HG03097 (cell line): ENCODE results near the gene OR4F15.
"Not testable (repeated sequence)": the region's sequence is repeated elsewhere in the genome, so short reads cannot be mapped to it uniquely, and the experiment has no call there.

Experiments
- ATAC-seq: cut with Tn5 transposase; IDR thresholded peaks from one replicate; pipeline ENCODE4 v1.9.1; 2021; ENCODE audit not compliant: unreplicated experiment, low FRiP score

Gene OR4F15, protein sequence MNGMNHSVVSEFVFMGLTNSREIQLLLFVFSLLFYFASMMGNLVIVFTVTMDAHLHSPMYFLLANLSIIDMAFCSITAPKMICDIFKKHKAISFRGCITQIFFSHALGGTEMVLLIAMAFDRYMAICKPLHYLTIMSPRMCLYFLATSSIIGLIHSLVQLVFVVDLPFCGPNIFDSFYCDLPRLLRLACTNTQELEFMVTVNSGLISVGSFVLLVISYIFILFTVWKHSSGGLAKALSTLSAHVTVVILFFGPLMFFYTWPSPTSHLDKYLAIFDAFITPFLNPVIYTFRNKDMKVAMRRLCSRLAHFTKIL

DNA sequence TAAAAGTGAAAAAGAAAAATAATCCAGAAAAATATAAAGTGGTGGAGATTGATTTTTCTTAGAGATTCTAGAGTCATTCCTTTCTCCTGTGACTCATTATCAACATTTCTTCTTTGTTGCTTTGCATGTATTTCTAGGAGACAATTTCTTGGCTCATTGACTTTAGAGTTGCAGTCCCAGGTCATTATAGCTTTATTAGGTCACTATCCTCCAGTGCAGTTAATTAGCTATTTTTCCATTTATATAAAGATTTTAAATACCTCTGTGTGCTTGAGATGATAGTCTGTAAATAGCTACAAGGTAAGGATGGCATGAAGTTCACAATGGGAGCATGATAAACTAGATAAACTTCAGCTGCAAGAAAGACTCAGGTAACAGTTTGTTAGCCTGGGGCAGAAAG lies at the start of gene OR4F15:
Gene OR4F15, plus strand, starts transcription at position 301 of the 400 bp plus-strand sequence. CDS start 5,985 bp downstream, outside the sequence.
- ATAC-seq, result no peak

DNA sequence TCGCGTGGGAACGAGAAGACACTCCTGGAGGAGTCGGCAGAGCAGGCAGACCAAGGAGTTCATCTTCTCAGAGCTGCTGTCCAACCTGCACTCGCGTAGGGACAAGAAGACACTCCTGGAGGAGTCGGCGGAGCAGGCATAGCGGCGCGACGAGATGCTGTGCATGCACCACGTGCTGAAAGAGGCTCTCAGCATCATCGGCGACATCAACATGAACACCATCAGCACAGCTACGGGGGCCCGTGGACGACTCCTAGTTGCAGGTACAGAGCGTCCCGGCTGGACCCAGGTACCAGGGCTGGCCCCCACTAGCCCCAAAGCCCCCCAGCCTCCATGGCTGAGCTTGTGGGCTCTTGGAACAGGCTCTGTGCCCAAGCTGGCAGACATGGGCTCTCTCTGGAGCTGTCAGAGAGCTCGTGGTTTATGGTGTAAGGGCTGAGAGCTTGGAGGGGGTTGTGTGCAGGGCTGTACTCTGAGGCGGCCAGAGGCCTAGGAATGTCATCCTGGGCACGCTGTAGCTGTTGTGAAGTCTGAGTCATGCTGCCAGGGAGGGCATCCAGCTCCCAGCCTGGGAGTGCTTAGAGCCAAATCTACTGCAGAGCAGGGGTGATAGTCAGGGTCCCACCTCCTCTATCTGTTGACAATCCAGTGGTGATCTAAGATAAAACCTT lies 47.2 kb upstream of the OR4F15 start:
- ATAC-seq, result not testable (repeated sequence)

DNA sequence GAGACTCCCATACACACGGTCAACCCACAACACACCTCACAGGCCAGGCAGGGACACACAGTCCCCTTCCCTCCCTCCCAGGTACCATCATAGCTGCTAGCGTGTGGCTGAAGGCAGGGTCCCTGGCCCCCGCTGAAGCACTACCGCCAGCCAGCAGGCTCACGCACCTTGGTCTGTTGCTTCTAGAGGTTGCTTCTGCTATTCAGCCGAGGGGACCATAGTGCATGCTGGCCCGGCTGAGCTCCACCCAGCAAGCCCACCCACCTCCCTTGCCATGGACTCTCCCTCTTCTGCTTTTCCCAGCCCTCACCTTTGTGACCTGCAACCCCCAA lies 46.7 kb upstream of the OR4F15 start:
- not testable (repeated sequence) for ATAC-seq

DNA sequence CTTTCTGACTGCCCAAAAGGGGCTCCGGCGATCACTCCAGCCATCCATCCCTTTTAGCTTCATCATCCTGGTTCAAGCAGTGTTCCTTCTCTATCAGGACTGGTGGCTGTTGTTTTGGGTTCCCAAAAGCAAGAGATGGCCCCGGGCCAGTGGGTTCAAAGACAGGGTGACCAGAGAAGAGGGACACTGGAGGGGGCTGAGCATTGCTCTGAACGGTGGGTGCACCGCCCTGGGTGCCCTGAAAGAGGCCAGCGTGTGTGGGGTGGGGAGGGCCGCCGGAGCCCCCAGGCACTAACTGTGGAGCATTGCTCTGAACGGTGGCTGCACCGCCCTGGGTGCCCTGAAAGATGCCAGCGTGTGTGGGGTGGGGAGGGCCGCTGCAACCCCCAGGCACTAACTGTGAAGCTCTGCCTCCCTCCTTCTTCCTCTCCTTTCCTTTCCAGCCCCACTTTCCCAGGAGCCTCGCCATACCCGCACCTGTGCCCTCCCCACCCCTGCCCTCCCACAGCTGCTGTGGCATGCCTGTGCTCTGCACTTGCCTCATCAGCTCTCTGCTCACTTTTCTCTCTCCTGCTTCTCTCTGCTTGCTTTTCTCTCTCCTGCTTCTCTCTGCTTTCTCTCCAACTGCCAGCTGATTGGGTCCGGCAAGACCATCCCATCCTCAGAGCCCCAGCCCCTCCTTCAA lies 46.1 kb upstream of the OR4F15 start:
- ATAC-seq, result no peak

DNA sequence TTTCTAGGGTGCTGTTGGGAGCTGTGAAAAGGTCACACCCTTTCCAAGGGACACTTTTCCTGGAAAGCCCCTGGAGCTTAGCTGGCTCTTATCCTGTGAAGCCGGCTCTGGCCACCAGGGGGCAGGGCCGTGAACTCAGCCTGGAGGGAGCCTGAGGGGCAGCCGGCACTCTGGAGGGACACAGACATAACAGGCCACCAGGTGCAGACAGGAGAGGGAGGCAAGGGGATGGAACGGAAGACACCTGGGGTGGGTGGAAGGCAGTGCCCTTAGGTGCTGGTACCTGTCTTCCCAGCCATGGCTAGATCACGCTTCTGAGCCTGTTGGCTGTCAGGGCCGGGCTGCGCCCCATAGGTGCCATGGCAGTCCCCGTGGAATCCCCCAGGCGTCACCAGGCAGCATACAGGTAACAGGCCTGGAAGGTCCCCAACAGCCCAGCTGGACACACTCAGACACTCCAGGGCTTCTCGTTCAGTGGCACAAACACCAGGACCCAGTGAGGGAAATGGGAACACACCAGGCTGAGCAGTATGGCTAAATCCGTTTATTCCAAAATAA lies 44.8 kb upstream of the OR4F15 start:
- not testable (repeated sequence) for ATAC-seq

DNA sequence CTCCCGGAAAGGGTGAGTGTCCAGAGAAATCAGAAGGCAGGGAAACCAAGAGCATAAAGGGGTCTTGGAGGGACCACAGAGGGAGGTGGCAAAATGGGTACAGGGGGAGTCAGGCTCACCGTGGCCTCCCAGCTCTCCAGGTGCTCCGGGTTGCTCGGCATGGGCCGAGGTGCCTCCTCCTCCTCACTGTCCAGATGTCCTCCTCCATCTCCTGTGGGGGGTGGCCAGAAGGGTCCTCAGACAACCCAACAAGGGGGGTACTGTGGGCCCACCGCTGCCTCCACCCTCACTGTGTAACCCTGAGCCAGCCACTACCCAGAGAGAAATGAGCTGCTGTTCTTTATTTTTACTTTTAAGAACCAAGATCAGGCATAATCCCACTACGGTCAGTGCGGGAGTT lies 39.1 kb upstream of the OR4F15 start:
- ATAC-seq, result no peak

DNA sequence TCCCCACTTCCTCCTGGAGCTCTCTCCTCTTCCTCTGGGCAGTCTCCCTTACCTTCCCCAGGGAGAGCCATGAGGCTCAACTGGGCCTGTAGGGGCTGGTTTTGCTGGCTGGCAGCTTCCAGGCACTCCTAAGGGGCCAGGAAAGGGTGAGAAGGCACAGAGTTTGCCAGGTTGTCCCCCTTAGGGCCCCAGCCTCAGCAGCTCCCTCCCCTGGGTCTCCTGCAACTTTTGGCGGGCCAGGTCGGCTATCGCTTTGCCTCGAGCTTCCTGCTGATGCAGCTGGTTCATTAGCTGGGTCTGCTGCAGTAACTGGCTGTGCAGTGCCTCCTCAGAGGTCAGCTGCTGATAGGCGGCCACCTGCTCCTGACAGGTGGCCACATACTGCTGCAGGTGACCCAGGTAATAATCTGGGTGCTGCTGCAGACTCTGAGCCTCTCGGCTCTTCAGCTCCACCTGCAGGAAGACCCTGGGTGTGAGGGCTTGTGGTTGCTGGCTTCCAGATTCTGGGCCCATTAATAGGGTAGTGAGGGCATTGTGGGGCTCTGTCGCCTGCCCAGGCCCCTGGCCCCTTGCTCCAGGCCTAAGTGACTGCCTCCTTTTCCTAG lies 38.4 kb upstream of the OR4F15 start:
- no peak for ATAC-seq

DNA sequence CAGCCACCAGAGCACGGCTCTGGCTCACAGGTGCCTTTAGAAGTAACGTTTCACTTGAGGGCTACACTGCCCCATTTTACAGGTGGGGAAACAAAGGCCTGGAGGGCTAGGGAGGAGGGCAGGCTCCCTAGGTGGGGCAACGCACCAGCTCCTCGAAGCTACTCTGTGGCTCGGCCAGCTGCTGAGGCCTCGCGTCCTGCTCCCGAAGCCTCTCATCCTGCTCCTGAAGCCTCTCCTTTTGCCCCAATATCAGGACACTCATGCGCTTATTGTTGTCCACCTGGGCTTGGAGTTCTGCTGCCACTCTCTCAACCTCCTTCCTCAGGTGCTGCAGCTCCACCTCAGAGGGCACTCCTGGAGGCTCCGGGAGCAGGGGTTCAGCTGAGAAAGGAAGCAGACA lies 36.9 kb upstream of the OR4F15 start:
- no peak for ATAC-seq

DNA sequence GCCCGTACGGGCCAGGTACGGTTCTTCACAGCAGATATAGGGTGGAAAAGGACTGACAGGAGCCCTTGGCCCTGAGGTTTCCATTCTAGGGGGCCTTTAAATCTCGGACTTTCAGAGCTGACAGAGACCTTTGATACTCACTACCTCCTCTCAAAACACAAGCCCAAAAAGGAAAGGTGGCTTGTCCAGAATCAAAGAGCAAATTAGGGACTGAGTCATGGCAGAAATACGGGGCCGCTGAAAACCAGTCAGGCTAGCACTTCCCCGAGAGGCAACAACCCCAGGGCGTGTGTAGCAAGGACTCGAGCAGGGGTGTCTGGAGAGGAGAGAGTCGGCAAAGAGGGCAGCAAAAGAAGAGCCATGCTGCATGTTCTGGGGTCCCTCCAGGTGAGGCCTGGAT lies 33.4 kb upstream of the OR4F15 start:
- ATAC-seq, result not testable (repeated sequence)

DNA sequence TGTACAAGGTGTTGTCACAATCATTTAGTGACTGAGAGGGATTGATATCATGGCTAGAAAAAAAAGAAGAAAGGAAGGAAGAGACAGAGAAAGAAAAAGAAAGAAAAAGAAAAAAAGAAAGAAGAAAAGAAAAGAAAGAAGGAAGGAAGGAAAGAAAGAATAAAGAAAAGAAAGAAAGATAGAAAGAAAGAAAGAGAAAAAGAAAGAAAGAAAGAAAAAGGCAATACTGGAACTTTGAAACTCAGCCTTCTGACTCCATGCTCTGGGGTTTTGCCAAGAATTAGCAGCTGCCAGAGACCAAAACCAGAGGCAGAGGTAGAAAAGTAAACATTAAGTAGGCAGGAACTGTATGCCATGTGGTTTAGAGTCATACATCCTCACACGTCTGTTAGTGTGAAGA lies 31.8 kb upstream of the OR4F15 start:
- ATAC-seq, result not testable (repeated sequence)

DNA sequence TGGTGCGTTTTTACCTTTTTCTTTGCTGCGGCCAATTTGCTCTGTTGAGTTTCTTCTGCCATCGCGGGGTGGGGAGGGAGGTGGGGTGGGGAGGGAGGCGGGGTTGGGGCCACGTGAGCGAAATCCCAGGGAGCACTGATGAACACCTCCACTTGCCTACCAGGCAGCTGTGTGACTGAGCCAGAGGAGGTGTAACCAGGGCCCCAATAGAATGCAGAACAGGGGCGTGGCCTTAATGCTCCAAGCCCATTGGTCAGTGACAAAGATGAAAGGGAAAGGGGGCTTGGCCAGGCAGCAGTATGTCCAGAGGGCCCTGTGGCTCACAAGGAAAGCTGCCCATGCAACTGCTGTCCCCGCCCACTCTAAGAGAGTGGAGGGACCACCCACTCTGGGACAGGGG lies 30.1 kb upstream of the OR4F15 start:
- no peak for ATAC-seq

DNA sequence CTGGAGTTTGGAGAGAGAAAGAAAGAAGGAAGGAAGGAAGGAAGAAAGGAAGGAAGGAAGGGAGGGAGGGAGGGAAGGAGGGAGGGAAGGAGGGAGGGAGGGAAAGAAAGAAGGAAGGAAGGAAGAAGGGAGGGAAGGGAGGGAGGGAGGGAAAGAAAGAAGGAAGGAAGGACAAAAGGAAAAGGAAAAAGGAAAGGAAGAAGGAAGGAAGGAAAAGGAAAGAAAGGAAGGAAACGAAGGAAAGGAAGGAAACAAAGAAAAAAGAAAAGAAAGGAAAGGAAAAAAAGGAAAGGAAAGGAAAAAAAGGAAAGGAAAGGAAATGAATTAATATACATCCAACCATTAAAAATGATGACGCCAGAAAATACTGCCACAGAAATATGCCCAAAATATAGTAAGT lies 27.4 kb upstream of the OR4F15 start:
- ATAC-seq, result no peak

DNA sequence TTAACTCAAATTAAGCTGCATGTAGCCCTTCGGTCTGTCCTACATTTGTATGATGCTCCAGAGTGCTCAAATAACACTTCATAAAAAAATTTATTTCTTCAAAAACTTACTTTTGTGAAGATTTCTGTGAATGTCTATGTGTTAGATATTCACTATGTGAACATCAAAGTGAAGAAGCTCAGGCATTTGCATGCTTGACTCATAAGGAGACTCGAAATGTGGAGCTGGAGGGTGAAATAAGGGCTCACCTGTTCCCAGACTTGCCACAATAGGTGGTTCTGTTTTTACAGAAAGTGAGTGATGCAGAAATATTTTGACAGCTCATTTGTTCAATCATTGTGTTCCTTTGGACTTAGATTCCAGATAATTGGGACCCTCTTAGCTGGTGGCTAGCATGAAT lies 25.6 kb upstream of the OR4F15 start:
- ATAC-seq, result not testable (repeated sequence)

DNA sequence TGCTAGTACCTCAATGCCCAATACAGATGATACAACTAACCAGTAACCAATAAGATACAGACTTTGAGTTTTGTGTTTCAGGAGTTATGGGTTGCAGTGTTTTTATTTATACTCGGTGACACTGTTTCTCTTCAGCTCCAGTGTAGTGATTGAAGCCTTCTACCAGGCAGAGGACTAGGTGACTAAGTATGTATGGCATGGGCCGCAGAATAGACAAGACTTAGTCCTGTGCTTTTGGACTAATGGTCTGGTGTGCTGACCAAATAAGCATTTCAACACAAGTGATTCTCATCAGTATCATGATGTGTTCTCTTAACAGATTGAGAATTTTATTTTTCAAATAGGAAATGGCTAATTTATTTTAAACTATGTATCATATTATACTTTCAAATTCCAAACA lies 24.0 kb upstream of the OR4F15 start:
- not testable (repeated sequence) for ATAC-seq

DNA sequence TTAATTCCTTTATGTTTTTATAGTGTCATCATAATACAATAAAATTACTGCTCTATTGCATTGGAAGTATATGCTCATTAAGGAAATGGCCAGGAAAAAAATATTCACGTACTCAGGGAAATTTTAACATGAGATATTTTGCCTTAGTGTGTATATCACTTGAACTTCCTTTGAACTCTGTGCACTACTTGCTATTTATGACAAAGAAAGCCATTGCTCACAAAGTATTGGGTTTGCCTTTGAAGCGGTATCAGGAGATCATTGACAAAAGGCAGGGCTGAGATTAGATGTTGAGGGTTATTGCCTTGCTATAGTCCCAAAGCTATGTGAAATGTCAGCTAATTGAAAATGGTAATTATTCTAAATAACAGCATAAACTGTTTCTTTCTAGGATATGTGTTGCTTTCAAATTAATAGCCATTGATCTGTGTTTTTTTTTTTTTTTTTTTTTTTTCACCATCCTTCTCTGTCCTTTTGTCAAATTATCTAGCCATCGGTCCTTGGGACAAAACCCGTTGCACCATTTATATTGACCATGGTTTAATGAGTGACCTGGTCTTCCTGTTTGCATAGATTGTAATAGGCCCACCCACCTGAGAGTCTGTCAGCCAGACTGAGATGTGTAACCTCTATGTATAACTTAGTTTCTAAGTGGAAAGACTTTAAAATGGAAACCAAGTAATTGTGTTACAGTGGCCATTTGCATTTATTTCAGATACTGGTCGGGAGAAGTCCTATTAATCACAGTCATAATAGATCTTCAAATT lies 23.3 kb upstream of the OR4F15 start:
- not testable (repeated sequence) for ATAC-seq

DNA sequence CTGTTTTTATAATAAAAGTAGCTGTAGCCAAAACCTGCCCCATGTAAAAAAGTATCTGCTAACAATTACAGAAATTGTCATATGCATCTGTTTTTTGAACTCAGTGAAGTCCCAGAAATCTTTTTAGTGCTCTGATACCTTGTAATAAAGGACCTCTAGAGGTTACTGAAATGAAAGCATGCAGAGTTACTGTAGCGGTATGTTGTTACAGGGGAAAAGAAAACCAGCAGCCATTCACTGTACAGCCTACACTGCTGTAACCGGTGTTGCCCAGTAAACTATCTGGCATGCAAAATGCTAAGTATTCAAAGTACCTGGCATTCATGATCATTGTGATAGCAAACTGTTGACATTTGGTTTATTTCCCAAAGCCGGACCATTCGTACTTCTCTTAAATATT lies 21.3 kb upstream of the OR4F15 start:
- ATAC-seq, result not testable (repeated sequence)

DNA sequence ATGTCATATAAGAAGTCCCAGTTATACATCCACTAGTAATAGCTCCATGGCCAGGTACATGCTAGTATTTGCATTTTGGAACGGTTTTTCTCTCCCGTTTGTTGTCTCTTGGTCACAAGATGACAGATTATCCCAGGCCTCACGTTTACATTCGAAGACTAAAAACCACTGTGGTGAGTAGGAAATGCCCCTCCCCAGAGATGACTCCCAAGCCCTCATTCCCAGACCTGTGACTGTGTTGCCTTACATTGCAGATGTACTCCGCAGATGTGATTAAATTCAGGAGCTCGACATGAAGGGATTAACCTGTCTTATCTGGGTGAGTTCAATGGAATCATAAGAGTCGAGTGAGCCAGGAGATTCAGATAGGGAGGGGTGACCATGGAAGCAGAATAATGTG lies 18.0 kb upstream of the OR4F15 start:
- not testable (repeated sequence) for ATAC-seq

DNA sequence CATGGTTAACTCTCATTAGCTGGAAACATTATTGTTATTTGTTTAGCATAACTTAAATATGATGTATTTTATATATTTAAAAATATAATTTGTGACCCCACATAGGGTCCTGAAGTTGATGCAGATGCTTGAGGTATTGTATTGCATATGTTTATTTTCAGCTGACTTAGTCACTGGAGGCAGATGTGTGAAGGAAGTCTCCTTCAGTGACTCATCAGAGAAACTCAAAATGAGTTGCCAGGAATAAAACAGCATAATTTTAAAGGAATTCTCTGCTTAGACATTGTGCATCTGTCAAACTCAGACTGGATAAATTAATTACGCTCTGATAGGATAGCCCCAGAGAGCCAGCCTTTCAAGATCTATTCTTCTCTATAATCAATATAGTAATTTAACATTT lies 16.5 kb upstream of the OR4F15 start:
- ATAC-seq, result no peak

DNA sequence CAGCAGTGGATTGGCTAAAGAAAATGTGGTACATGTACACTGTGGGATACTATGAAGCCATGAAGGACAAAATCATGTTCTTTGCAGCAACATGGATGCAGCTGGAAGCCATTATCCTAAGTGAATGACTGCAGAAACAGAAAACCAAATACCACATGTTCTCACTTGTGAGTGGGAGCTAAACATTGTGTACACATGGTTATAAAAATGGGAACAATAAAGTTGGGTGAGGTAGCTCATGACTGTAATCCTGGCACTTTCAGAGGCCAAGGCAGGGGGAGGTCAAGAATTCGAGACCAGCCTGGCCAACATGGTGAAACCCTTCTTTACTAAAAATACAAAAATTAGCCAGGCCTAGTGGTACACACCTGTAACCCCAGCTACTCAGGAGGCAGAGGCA lies 12.3 kb upstream of the OR4F15 start:
- ATAC-seq, result no peak

DNA sequence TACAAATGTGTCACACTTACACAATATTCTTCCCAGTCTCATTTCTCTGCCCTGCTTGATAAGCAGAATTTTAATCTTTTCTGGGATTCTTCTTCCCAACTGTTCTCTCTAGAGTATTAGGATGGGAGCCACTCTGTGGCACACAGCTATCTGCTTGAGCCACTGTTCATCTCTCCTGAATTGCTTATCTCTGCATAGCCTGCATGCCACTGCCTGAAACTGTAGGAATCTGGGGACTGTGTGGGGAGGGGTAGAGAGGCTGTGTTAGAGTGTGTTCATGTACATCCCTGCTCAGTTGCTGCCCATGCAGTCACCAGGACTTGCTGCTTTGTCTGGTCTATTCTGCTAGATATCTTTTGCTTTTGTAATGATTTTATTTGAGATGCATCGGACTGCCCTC lies 11.0 kb upstream of the OR4F15 start:
- ATAC-seq, result no peak
